Measurements from ENCODE around the gene CASP8.

CASP8 gene

DNA sequence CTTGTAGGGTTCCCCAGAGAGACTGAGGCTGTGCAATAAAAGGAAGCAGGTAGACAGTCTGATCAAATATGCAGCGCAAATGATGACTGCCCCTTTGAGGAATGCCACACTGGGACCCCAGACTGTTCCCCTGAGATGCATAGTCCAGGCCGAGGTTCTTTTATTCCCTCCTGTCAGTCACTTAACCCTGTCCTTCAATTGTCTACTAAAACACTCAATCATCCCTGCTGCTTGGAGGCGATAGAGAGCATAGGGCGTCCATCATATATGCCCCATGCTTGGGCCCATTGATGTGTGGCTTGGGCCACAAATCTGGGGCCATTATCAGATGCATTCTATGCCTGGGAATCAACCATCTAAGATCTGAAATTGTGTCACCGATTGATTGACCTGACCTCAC, 15.5 kb upstream of the CASP8 start:
- no peak for DNase-seq

DNA sequence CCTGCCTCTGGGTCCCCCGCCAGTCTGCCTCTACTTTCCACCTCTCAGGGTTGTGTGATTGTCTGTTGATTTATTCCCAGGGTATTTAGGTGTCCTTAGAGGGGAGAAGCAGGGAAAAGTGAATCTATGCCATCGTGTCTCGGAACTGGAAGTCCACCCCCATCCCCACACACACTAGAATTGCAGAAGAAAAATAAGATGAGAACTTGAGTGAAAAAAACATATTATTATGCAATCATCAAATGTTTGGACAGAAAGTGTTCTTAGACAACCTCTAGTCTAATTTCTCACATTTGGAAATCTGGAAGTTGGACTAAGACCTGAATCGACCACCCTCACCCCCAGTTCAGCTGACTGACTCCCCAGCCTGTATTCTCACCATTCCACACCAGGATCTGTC, 14.1 kb upstream of the CASP8 start:
- DNase-seq: no peak

DNA sequence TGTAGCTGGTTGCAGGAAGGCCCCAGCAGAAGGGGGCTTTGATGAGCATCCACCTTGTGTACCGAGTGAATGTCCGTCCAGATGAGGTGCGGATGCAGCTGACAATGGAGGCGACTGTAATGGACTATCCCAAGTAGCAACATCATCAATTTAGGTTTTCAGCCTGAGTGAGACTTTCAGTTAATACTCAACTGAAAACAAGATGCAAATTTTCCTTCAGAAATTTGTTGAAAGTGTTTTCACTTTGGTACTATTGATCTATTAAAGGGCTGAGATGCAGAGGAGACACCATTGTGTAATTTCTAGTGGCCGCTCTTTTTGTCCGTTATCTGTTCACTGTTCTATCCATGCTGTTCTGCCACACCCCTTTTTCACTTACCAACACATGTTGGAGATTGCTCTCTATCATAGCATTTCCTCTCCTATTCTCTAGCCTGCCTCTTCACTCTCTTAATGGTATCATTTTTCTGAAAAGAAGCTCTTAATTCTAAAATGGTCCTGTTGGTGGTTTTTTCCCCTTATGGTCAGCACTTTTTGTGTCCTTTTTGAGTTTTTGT, 12.0 kb upstream of the CASP8 start:
- DNase-seq: no peak

DNA sequence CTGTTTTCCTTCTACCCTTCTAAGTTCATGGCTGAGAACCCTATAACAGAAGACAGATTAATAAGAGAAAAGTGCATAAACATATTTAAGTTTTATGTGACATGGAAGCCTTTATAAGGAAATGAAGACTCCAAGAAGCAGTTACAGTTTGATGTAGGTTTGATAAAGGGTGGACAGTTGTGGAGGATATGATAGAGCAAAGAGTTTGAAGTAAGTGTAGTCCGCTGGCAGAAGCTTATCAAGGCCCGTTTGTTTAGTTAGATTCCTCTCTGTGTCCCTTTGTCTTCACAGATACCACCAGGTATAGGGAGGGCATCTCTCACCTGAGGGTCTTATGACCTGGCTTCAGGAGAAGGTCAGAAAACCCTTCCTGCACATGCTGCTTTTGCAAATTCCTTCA, 10.4 kb upstream of the CASP8 start:
- no peak for DNase-seq

- no peak for DNase-seq
Observed at GRCh38 chr2:201250741-201251140, 9.6 kb upstream of the CASP8 start.

DNA sequence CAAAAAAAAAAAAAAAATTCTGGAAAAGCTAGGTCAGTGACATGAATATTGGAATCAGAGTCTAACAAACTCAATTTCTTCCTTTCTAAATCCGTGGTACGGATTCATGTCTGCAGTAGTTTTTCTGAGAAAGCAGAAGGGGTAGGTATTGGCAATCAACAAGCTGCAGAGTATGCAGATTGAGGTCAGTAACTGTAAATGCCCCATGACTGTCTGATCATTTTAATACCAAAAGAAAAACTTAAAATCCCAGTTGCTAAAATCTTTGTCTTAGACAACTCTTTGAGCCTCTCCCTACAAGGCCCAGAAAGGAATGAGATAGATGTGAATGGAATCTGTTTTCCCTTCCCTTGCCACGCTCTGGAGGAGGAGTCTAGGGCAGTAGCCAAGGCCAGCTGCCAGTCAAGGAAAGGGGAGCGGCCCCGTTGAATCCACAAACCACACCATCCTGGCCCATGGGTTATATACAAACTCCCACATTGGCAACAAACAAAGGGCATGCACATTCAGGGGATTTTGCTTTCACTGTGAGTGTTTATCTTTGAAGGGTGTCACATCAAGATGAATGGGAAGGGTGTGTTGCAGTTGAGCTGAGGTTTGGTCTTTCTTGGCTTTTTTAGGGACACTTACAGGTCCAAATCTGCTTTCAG, 6.1 kb upstream of the CASP8 start:
- DNase-seq: no peak

GRCh38 chr2:201255408-201256033, 4.8 kb upstream of the CASP8 start:
- no peak for DNase-seq

DNA sequence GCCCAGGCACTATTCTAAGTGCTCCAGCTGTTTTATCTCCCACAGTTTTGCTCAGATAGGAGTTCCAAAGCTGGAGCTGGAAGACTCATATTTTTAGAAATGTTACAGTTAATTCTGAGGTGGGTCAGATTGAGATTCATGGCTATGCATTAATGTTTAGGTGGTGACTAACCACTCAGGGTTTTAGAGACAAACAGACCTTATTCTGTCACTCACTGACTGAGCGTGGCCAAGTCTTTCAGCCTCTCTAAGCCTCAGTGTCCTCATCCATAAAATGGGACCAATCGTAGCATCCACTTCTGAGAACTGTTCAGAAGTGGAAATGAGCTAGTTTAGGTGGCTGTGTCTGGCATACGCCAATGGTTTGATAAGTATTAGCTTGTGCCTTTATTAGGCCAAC, 4.3 kb upstream of the CASP8 start:
- DNase-seq: no peak

DNA sequence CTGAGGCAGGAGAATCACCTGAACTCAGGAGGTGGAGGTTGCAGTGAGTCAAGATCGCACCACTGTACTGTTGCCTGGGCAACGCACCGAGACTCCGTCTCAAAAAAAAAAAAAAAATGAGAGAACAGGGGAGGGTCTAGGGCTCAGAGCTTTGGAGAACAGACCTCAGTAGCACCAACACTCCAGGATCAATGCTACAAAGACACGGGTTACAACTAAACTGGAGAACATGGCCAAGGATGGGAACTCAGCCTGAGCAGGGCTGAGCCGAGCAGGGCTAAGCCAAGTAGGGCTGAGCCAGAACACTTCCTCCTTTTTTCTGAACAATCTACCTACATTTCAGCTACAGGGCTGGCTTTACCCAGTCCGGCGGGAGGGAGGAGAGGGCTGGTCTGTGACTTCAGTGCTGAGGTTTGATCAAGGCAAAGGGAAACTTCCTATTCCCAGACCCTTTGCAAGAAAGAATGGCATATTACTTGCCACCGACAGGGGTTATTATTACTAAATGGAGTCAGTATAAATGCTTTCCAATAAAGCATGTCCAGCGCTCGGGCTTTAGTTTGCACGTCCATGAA, 2.9 kb upstream of the CASP8 start:
- no peak for DNase-seq

DNA sequence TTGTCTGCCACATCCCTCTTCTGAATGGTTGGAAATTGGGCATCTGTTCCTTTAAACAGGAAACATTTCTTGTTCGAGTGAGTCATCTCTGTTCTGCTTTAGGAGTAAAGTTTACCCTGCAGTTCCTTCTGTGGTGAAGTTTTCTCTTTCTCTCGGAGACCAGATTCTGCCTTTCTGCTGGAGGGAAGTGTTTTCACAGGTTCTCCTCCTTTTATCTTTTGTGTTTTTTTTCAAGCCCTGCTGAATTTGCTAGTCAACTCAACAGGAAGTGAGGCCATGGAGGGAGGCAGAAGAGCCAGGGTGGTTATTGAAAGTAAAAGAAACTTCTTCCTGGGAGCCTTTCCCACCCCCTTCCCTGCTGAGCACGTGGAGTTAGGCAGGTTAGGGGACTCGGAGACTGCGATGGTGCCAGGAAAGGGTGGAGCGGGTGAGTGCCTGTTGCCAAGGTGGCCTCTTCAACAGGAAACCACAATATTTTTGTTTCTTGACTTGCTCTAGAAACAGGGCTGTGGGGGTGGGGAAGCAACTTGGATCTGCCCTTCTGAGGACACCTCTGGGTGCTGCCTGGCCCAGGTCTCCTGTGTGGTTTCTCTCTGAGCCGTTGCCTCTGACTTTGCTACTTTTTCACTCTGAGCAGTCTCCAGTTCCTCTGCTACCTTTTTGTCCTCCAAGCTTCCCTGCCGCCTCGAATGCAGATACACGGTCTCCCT, 2.2 kb upstream of the CASP8 start:
- DNase-seq: no peak

DNA sequence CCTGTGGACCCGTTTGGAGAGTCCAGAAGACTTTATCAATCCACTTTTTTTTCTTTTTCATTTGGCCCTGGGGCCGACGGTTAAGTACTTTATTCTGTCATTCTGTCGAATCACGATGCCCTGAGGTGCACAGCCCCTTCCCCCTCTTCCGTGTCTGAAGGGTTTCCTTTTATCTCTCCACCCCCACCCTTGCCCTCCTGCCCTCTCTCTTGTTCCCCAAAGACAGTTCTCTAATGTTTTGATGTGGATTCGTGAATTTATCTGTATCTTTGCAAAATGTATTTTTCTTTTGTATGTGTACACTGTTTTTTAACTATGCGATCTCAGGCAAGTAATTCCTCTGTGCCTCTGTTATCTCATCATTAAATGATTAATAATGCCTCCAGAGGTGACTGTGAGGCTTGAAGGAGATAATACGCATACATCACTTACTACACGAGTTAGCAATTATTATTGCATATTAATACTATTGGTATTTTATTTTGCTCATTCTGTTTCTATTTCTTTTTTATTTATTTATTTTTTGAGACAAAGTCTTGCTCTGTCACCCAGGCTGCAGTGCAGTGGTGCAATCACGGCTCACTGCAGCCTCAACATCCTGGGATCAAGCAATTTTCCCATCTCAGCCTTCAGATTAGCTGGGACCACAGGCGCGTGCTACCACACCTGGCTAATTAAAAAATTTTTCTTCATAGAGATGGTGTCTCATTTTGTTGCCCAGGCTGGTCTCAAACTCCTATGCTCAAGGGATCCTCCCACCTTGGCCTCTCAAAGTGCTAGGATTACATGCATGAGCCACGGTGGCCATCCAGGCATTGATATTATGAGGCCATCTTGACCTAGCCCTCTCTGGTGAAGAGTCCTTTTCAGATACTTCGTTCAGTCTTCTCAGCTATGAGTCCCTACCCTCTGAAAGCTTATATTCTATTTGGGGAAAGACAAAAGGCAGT, 1.4 kb upstream of the CASP8 start:
- DNase-seq: no peak

DNA sequence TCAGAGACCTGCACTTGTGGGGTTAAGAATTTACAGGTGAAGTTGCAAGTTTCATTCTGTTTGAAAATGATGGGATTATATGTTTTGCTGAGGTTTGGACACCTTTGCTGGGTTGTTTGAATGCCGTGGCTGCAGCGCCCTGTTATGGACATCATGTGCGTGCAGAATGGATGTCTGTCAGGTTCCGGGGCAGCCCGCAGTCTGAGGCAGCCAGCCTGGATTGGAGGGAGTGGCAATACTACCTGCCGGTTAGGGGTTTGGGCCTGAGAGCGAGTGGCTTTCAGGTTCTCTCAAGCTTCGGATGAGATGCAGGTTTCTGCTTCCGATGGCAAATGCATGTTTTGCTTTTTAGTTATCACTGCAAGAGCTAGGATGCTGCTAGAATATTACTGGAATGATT, 1.1 kb downstream of the CASP8 start:
- no peak for DNase-seq

- no peak for DNase-seq
Observed at GRCh38 chr2:201261906-201262305, 1.6 kb downstream of the CASP8 start.

DNA sequence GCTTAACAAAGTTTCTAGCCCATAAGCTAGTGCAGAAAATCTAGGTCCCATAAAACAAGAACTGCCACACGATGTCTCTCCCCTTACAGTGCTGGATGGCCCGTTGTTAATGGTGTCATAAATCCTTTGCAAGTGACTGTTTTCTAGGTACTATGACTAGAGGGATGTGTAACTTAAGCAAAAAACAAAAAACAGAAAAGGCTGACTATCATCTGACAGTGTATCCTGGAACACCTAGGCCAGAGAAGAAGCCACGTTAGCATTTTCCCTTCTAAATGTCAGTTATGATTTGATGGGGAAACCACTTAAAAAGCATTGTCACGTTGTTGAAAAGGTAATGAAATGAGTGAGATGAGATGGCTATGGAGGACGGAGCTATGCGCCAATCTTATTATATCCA, 2.4 kb downstream of the CASP8 start:
- no peak for DNase-seq

DNA sequence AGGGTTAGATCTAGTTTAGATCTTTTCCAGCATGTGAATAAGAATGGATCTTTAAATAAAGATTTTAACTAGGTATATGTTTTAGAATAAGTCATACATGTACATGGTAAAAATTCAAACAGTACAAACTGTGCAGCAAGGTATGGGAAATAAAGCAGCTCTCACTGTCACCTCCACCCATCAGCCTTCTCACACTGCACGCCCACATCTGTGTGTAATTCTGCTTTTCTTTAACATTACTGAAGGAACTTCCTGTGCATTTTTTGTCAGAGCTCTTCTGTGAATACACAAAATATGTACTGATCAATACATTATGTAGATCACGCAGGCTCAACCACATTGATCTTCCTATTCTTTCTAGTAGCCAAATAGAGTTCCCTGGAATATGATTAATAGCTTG, 3.4 kb downstream of the CASP8 start:
- DNase-seq: no peak

DNA sequence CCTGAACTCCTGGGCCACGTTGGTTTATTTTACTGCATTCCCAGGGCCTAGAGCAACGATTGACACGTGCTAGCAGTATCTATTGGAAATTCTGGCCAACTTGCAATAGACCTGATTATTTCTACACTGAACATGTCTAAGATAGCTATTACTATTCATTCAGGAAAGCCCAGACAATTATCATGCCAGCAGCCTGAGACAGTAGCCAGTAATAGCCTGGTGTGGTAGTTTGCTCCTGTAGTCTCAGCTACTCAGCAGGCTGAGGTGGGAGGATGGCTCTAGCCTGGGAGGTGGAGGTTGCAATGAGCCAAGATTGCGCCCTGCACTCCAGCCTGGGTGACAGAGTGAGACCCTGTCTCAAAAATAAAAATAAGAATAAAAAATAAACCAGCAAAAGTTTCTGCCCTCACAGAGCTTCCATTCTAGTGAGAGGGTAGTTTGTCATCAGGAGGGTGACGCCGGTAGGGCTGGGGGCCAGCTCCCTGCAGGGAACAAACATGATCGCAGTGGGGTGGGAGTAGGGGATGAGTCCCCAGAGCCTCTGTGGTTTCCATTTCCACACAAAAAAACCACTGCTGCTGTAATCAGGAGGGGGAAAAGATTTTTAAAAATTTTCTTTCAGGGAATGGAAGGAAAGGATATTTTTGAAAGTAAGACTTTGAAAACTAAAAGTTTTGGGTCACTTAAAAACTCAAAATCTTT, 4.3 kb downstream of the CASP8 start:
- DNase-seq: no peak

DNA sequence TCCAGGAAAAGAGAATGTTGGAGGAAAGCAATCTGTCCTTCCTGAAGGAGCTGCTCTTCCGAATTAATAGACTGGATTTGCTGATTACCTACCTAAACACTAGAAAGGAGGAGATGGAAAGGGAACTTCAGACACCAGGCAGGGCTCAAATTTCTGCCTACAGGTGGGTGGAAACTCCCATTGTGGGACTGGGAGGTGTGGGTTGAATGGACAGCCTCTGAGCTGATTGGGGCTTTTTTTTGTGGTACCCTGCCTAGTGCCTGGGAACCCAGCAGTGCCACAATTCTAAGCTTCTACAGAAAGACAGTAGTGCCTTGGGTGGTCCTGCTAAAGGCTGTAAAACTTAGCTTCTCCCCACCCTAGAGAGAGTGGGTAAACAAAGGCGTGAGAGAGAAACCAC, 6.3 kb downstream of the CASP8 start:
- no peak for DNase-seq

DNA sequence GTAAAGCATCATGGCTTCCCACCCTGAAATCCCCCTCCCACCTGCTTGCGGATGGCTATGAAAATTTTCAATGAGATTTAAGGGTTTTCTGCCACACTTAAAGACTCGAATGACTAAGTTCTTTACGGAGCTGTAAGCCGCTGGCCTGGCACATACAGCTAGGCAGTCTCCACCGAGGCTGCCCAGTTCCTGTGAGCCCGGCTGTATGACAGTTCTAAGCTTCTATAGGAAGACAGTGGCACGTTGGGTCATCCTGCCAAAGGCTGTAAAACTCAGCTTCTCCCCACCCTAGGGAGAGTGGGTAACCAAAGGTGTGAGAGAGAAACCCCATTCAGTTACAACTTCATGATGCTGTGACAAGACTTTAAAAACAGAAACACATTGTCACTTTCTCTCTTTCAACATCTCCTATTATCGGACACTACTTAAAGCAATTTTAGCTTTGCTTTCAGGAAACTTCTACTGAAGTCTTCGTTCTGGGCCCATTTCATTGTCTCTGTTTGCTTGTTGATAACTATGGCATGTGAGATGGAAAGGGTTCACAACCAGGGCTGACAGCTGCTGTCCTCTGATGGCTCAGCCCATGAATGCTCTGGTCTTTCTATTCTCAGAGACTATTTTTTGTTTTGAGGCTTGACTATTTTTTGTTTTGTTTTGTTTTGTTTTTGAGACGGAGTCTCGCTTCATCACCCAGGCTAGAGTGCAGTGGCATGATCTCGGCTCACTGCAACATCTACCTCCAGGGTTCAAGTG, 7.1 kb downstream of the CASP8 start:
- no peak for DNase-seq

GRCh38 chr2:201269764-201270163, 9.4 kb downstream of the CASP8 start:
- no peak for DNase-seq

DNA sequence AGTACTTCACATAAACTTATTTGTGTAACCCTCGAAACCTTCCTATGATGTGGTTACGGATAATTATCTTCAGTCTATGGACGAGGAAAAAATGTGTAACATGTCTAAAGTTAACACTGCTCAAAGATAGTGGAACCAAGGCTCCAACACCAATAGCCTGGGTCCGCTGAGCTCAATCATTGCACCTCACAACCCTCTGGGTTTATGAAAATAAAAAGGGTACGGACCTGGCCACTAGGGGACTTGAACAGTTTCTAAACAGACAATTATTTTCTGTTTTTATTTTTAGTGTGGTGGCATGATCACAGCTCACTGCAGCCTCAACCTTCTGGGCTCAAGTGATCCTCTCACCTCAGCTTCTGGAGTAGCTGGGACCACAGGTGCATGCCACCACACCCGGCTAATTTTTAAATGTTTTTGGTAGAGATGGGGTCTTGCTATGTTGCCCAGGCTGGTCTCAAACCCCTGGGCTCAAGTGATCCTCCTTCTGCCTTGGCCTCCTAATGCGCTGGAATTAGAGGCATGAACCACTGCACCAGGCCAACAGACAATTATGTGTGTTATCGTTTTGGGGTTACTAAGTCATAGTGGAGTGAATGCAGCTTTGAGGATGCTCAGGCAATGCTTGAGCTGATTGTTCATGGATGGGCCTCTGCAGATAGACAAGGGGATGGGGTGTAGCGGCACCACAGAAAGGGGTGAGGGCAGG, 10.1 kb downstream of the CASP8 start:
- no peak for DNase-seq

GRCh38 chr2:201271917-201272316, 11.6 kb downstream of the CASP8 start:
- no peak for DNase-seq

All from NCI-H2171 treated with DMSO at 0.1 percent for 48 hours (cell line).